H9 (cell line): ENCODE data around the gene GRIN2A. TPM values are rescaled to one million over a fixed set of nuclear protein-coding genes. Genes with fewer than 3 reads are reported as not detected.
A peak's percentile ranks its signal among the peaks of the same experiment; 100 is the strongest.

Experiments used
- DNase-seq: peaks from one replicate; pipeline ENCODE4 v3.0.0-alpha.2; 2017
- H2AFZ ChIP-seq: one replicate; pipeline ENCODE4 v1.6.1; 2013; ENCODE audit warnings: mild to moderate bottlenecking, low read length, control low read depth, moderate library complexity
- H2AK5ac ChIP-seq: 2 replicates; pipeline ENCODE4 v1.6.1; 2013; ENCODE audit warnings: low read length, control low read depth, mixed read lengths; ENCODE audit not compliant: insufficient read length
- H2BK120ac ChIP-seq: one replicate; pipeline ENCODE4 v1.6.1; 2013; ENCODE audit warnings: low read depth, mild to moderate bottlenecking, low read length, control low read depth, inconsistent platforms; ENCODE audit not compliant: poor library complexity, severe bottlenecking
- H2BK12ac ChIP-seq: 2 replicates; pipeline ENCODE4 v1.6.1; 2013; ENCODE audit warnings: low read length, control low read depth, mixed read lengths, low read depth; ENCODE audit not compliant: insufficient read length
- H2BK15ac ChIP-seq: 2 replicates; pipeline ENCODE4 v1.6.1; 2013; ENCODE audit warnings: low read depth, low read length, control low read depth
- H2BK20ac ChIP-seq: one replicate; pipeline ENCODE4 v1.6.1; 2013; ENCODE audit warnings: low read depth, mild to moderate bottlenecking, low read length, control low read depth, inconsistent platforms; ENCODE audit not compliant: poor library complexity, severe bottlenecking
- H2BK5ac ChIP-seq: 2 replicates; pipeline ENCODE4 v1.6.1; 2013; ENCODE audit warnings: low read length, control low read depth, mixed read lengths; ENCODE audit not compliant: insufficient read length
- H3K14ac ChIP-seq: 2 replicates; pipeline ENCODE4 v1.6.1; 2013; ENCODE audit warnings: low read length, control low read depth; ENCODE audit not compliant: insufficient read depth
- H3K18ac ChIP-seq: 2 replicates; pipeline ENCODE4 v1.6.1; 2013; ENCODE audit warnings: low read depth, mild to moderate bottlenecking, mixed read lengths, low read length, control low read depth; ENCODE audit not compliant: insufficient read length
- H3K23ac ChIP-seq: 2 replicates; pipeline ENCODE4 v1.6.1; 2013; ENCODE audit warnings: low read length, control low read depth, mixed read lengths, low read depth; ENCODE audit not compliant: insufficient read length
- H3K23me2 ChIP-seq: 2 replicates; pipeline ENCODE4 v1.6.1; 2013; ENCODE audit warnings: low read depth, mild to moderate bottlenecking, mixed read lengths, low read length, control low read depth; ENCODE audit not compliant: insufficient read length, poor library complexity, severe bottlenecking
- H3K27ac ChIP-seq: 2 replicates; pipeline ENCODE4 v1.5.1; 2013; ENCODE audit warnings: low read length, control low read depth, mixed read lengths, low read depth; ENCODE audit not compliant: insufficient read length
- H3K27me3 ChIP-seq: 2 replicates; pipeline ENCODE4 v1.6.1; 2013; ENCODE audit warnings: low read length, control low read depth, inconsistent platforms; ENCODE audit not compliant: insufficient read depth
- H3K4ac ChIP-seq: 2 replicates; pipeline ENCODE4 v1.6.1; 2013; ENCODE audit warnings: low read depth, mild to moderate bottlenecking, control low read depth, inconsistent platforms, low read length, moderate library complexity
- H3K4me1 ChIP-seq: 2 replicates; pipeline ENCODE4 v1.6.1; 2013; ENCODE audit warnings: low read length, control low read depth, inconsistent platforms; ENCODE audit not compliant: insufficient read depth
- H3K4me2 ChIP-seq: 2 replicates; pipeline ENCODE4 v1.6.1; 2013; ENCODE audit warnings: low read length, control low read depth, mixed read lengths; ENCODE audit not compliant: insufficient read length, insufficient read depth
- H3K56ac ChIP-seq: 2 replicates; pipeline ENCODE4 v1.6.1; 2013; ENCODE audit warnings: low read depth, mild to moderate bottlenecking, mixed read lengths, low read length, control low read depth; ENCODE audit not compliant: insufficient read length
- H3K79me1 ChIP-seq: 2 replicates; pipeline ENCODE4 v1.6.1; 2013; ENCODE audit warnings: low read depth, mild to moderate bottlenecking, moderate library complexity, low read length, control low read depth, inconsistent platforms; ENCODE audit not compliant: insufficient read depth, poor library complexity, severe bottlenecking
- H3K79me2 ChIP-seq: 2 replicates; pipeline ENCODE4 v1.6.1; 2013; ENCODE audit warnings: low read length, control low read depth, inconsistent platforms; ENCODE audit not compliant: insufficient read depth
- H3K9ac ChIP-seq: 2 replicates; pipeline ENCODE4 v1.6.1; 2013; ENCODE audit warnings: low read length, control low read depth, mixed read lengths; ENCODE audit not compliant: insufficient read length; ENCODE audit errors: extremely low read depth
- H3K9me3 ChIP-seq: one replicate; pipeline ENCODE4 v1.6.1; 2013; ENCODE audit warnings: low read depth, low read length, inconsistent platforms; ENCODE audit not compliant: control insufficient read depth
- H3T11ph ChIP-seq: one replicate; pipeline ENCODE4 v1.6.1; 2013; ENCODE audit warnings: mild to moderate bottlenecking, low read length, control low read depth, inconsistent platforms
- H4K20me1 ChIP-seq: one replicate; pipeline ENCODE4 v1.6.1; 2013; ENCODE audit not compliant: control insufficient read depth, insufficient read length, insufficient read depth
- H4K5ac ChIP-seq: 2 replicates; pipeline ENCODE4 v1.6.1; 2013; ENCODE audit warnings: low read depth, mild to moderate bottlenecking, mixed read lengths, low read length, control low read depth; ENCODE audit not compliant: insufficient read length
- H4K8ac ChIP-seq: replicated peaks from 2 replicates; pipeline ENCODE4 v1.6.1; 2013; ENCODE audit warnings: low read length, control low read depth, mixed read lengths, low read depth; ENCODE audit not compliant: insufficient read length
- H4K91ac ChIP-seq: 2 replicates; pipeline ENCODE4 v1.6.1; 2013; ENCODE audit warnings: low read depth, mild to moderate bottlenecking, moderate library complexity, mixed read lengths, low read length, control low read depth; ENCODE audit not compliant: insufficient read length
- H3K27ac Mint-ChIP-seq, 3 experiments: 2 replicates in 2 of 3; 3 replicates in 1 of 3; pipeline ENCODE4 v1.8.0; 2020 to 2021; ENCODE audit warnings: mixed read lengths in 3 of 3, mild to moderate bottlenecking in 1 of 3, moderate library complexity in 1 of 3
- H3K27me3 Mint-ChIP-seq: 2 replicates; pipeline ENCODE4 v1.8.0; 2021; ENCODE audit warnings: low read depth, mild to moderate bottlenecking, moderate library complexity, mixed read lengths
- H3K36me3 Mint-ChIP-seq, 3 experiments: 2 replicates in 2 of 3; 3 replicates in 1 of 3; pipeline ENCODE4 v1.8.0; 2020 to 2021; ENCODE audit warnings: low read depth in 3 of 3, mixed read lengths in 3 of 3; ENCODE audit not compliant: insufficient read depth in 1 of 3
- H3K4me1 Mint-ChIP-seq, 2 experiments: 2 replicates each; pipeline ENCODE4 v1.8.0; 2020; ENCODE audit warnings: mixed read lengths in 2 of 2
- H3K4me3 Mint-ChIP-seq, 2 experiments: 2 replicates in 1 of 2; 3 replicates in 1 of 2; pipeline ENCODE4 v1.8.0; 2020 to 2021; ENCODE audit warnings: mild to moderate bottlenecking in 2 of 2, mixed read lengths in 2 of 2, moderate library complexity in 1 of 2
- H3K9me3 Mint-ChIP-seq, 2 experiments: 2 replicates in 1 of 2; 3 replicates in 1 of 2; pipeline ENCODE4 v1.8.0; 2020; ENCODE audit warnings: mild to moderate bottlenecking in 2 of 2, mixed read lengths in 2 of 2, moderate library complexity in 1 of 2
- CTCF ChIP-seq: fragments of 200-600 bp; sonication (generic); conservative IDR thresholded peaks from 3 replicates; pipeline ENCODE4 v1.8.0; 2021; ENCODE audit warnings: antibody characterized with exemption, mild to moderate bottlenecking
- WGBS: extraction: QIAGEN DNeasy Blood & Tissue Kit; methylation state at CpG from one replicate; pipeline ENCODE4 v1.1.7; 2013; ENCODE audit warnings: missing lambda C conversion rate, low lambda C conversion rate, mixed read lengths; ENCODE audit not compliant: insufficient read length; ENCODE audit errors: extremely low coverage; 5-methylcytosine and 5-hydroxymethylcytosine counted together
- total RNA-seq: library from RNA; stranded (reverse); gene quantifications from 2 replicates; pipeline ENCODE4 v1.2.1, GENCODE V29; 2021

Gene GRIN2A
- total RNA-seq, 1 experiment from 2014 or later = 1.5 TPM

- no peak overlapping the region for H3K9ac ChIP-seq
- no peak overlapping the region for H3K4me2 ChIP-seq
- Mint-ChIP-seq H3K4me3 (no peak overlapping the region), H3K27ac (peak overlapping the region in 1 of 3 experiments; percentile 27; a peak in 2 of 7 replicates), H3K4me1 (peaks cover 64 to 68% of the 10 kb centered on the region in 2 experiments), H3K27me3 (peaks cover 12% of the 10 kb centered on the region), H3K36me3 (no peaks in the 10 kb centered on the region), H3K9me3 (no peaks in the 10 kb centered on the region)
- no peak overlapping the region for H2BK20ac ChIP-seq
- H3K4ac ChIP-seq = no peak overlapping the region
- H3T11ph ChIP-seq = no peak overlapping the region
- H3K23me2 ChIP-seq = no peaks in the 10 kb centered on the region
- no peak overlapping the region for H4K5ac ChIP-seq
- H3K23ac ChIP-seq = no peak overlapping the region
- H3K27ac ChIP-seq = no peak overlapping the region
- no peak for DNase-seq
- no peak overlapping the region for H2BK15ac ChIP-seq
- H4K91ac ChIP-seq = no peak overlapping the region
- H3K14ac ChIP-seq = no peak overlapping the region
- WGBS = no CpG with 5 or more reads among the region's 2 CpGs
- H3K27me3 ChIP-seq = no peaks in the 10 kb centered on the region; the same call in 1 of the 2 replicates
- no peaks in the 10 kb centered on the region for H4K20me1 ChIP-seq
- H2BK12ac ChIP-seq = no peak overlapping the region
- H2AFZ ChIP-seq = no peak overlapping the region
- no peaks in the 10 kb centered on the region for H3K9me3 ChIP-seq
- H3K56ac ChIP-seq = no peak overlapping the region
- H3K79me1 ChIP-seq = no peaks in the 10 kb centered on the region
- no peak overlapping the region for H2AK5ac ChIP-seq
- H2BK120ac ChIP-seq = no peak overlapping the region
- no peak overlapping the region for H2BK5ac ChIP-seq
- H4K8ac ChIP-seq = no peak overlapping the region
- no peaks in the 10 kb centered on the region for H3K79me2 ChIP-seq
- TF ChIP-seq CTCF = no peak
- H3K4me1 ChIP-seq = peaks cover 7% of the 10 kb centered on the region; the same call in 1 of the 2 replicates
- H3K18ac ChIP-seq = no peak overlapping the region
Measured at GRCh38 chr16:9826656-9827055, 355.6 kb downstream of the GRIN2A start.
